HG03175 (cell line): ENCODE measurements around the gene KIF21B.

Source experiments
- ATAC-seq: cut with Tn5 transposase; IDR thresholded peaks from one replicate; pipeline ENCODE4 v1.9.1; 2021; ENCODE audit warnings: mild to moderate bottlenecking, moderate library complexity; ENCODE audit not compliant: unreplicated experiment

The KIF21B gene

GRCh38 chr1:201049248-201049831 lies 25.8 kb upstream of the KIF21B start:
- ATAC-seq: no peak

GRCh38 chr1:201048521-201048920 lies 25.0 kb upstream of the KIF21B start:
- no peak for ATAC-seq

- no peak for ATAC-seq
Observed at GRCh38 chr1:201044119-201044518, 20.6 kb upstream of the KIF21B start.

- ATAC-seq: peak; percentile 71
Observed at GRCh38 chr1:201042779-201043461, 19.4 kb upstream of the KIF21B start.

GRCh38 chr1:201041011-201041410 lies 17.5 kb upstream of the KIF21B start:
- no peak for ATAC-seq

- ATAC-seq: no peak
Observed at GRCh38 chr1:201039876-201040275, 16.4 kb upstream of the KIF21B start.

GRCh38 chr1:201039418-201039817 lies 15.9 kb upstream of the KIF21B start:
- ATAC-seq: no peak

GRCh38 chr1:201038186-201038876 lies 14.8 kb upstream of the KIF21B start:
- no peak for ATAC-seq

GRCh38 chr1:201036188-201036842 lies 12.8 kb upstream of the KIF21B start:
- no peak for ATAC-seq

GRCh38 chr1:201034671-201035070 lies 11.2 kb upstream of the KIF21B start:
- no peak for ATAC-seq

GRCh38 chr1:201032408-201032807 lies 8.9 kb upstream of the KIF21B start:
- ATAC-seq: no peak

- no peak for ATAC-seq
Observed at GRCh38 chr1:201028461-201028889, 5.0 kb upstream of the KIF21B start.

- no peak for ATAC-seq
Observed at GRCh38 chr1:201026836-201027235, 3.3 kb upstream of the KIF21B start.

- ATAC-seq: no peak
Observed at GRCh38 chr1:201026234-201026633, 2.7 kb upstream of the KIF21B start.

- no peak for ATAC-seq
Observed at GRCh38 chr1:201025571-201026002, 2.1 kb upstream of the KIF21B start.

- no peak for ATAC-seq
Observed at GRCh38 chr1:201024625-201024998, 1.1 kb upstream of the KIF21B start.

- no peak for ATAC-seq
Observed at GRCh38 chr1:201023920-201024624, 558 bp upstream of the KIF21B start.

GRCh38 chr1:201022820-201023516 lies 546 bp downstream of the KIF21B start:
- ATAC-seq: no peak

- no peak for ATAC-seq
Observed at GRCh38 chr1:201022493-201022819, 1.1 kb downstream of the KIF21B start.

GRCh38 chr1:201021630-201022492 lies 1.7 kb downstream of the KIF21B start:
- ATAC-seq: no peak
